GDM1 (cell line): ENCODE measurements around the gene CDKN2A.

Source experiments
- DNase-seq: peaks from one replicate; lab custom pipeline; 2025; lab: John Stamatoyannopoulos, UW

The CDKN2A gene

GRCh38 chr9:21993893-21994555 lies at the start of gene CDKN2A:
TSS of gene CDKN2A (minus strand) at chr9:21994392.
- no peak for DNase-seq

- DNase-seq = no peak
Observed at GRCh38 chr9:22043928-22044327, 49.7 kb upstream of the CDKN2A start.

- no peak for DNase-seq
Observed at GRCh38 chr9:22041775-22042174, 47.6 kb upstream of the CDKN2A start.

- DNase-seq = no peak
Observed at GRCh38 chr9:22041344-22041743, 47.2 kb upstream of the CDKN2A start.

GRCh38 chr9:22040760-22041159 lies 46.6 kb upstream of the CDKN2A start:
- no peak for DNase-seq

- no peak for DNase-seq
Observed at GRCh38 chr9:22039258-22039657, 45.1 kb upstream of the CDKN2A start.

GRCh38 chr9:22037954-22038690 lies 43.9 kb upstream of the CDKN2A start:
- DNase-seq = no peak

- no peak for DNase-seq
Observed at GRCh38 chr9:22036866-22037626, 42.9 kb upstream of the CDKN2A start.

GRCh38 chr9:22035591-22036011 lies 41.4 kb upstream of the CDKN2A start:
- no peak for DNase-seq

GRCh38 chr9:22033012-22033630 lies 38.9 kb upstream of the CDKN2A start:
- DNase-seq = no peak

GRCh38 chr9:22031655-22032411 lies 37.6 kb upstream of the CDKN2A start:
- no peak for DNase-seq

- no peak for DNase-seq
Observed at GRCh38 chr9:22030101-22030598, 36.0 kb upstream of the CDKN2A start.

- no peak for DNase-seq
Observed at GRCh38 chr9:22029231-22029630, 35.0 kb upstream of the CDKN2A start.

GRCh38 chr9:22028394-22028793 lies 34.2 kb upstream of the CDKN2A start:
- DNase-seq = no peak

GRCh38 chr9:22026696-22027095 lies 32.5 kb upstream of the CDKN2A start:
- DNase-seq = no peak

GRCh38 chr9:22022396-22022795 lies 28.2 kb upstream of the CDKN2A start:
- DNase-seq = no peak

- no peak for DNase-seq
Observed at GRCh38 chr9:22010866-22011625, 16.9 kb upstream of the CDKN2A start.

GRCh38 chr9:22009506-22009867 lies 15.3 kb upstream of the CDKN2A start:
- no peak for DNase-seq

- no peak for DNase-seq
Observed at GRCh38 chr9:22008717-22009505, 14.7 kb upstream of the CDKN2A start, which contains the start of gene CDKN2B. TSS of gene CDKN2B (minus strand) at chr9:22009305. CDS start at chr9:22008953, 352 bp downstream.

GRCh38 chr9:22008384-22008716 lies 14.2 kb upstream of the CDKN2A start:
- DNase-seq = no peak
